ENCODE results near the gene MSN. TPM values are rescaled to one million over a fixed set of nuclear protein-coding genes. Genes with fewer than 3 reads are reported as not detected.
"Not testable (repeated sequence)": the region's sequence is repeated elsewhere in the genome, so short reads cannot be mapped to it uniquely, and the experiment has no call there.

MSN gene
- total and polyA plus RNA-seq, 9 donors: 60.1 to 342 (median 160) TPM

DNA sequence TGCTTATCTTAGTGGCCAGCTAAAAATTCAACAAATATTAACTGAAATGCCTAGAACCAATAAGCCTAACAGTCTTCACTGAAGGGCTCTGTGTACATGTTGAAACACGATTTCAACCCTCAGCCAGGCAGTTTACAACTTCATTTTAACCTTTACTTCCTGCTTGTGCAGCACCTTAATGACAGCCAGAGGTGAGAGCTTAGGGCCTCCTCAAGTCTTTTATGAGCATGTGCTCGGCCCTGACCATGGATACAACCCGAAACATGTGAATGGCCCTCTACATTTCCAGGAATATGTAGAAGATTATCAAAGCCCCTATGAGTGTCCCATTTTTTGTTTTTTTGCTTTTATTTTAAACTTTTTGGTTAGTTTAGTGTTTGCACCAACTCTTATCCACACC, 88.3 kb downstream of the MSN start:
- no peak overlapping the region for H3K4me3 ChIP-seq
- TF ChIP-seq EP300 (IDR thresholded peaks at IDR 0.05): no peak
- TF ChIP-seq, protein P1, sequence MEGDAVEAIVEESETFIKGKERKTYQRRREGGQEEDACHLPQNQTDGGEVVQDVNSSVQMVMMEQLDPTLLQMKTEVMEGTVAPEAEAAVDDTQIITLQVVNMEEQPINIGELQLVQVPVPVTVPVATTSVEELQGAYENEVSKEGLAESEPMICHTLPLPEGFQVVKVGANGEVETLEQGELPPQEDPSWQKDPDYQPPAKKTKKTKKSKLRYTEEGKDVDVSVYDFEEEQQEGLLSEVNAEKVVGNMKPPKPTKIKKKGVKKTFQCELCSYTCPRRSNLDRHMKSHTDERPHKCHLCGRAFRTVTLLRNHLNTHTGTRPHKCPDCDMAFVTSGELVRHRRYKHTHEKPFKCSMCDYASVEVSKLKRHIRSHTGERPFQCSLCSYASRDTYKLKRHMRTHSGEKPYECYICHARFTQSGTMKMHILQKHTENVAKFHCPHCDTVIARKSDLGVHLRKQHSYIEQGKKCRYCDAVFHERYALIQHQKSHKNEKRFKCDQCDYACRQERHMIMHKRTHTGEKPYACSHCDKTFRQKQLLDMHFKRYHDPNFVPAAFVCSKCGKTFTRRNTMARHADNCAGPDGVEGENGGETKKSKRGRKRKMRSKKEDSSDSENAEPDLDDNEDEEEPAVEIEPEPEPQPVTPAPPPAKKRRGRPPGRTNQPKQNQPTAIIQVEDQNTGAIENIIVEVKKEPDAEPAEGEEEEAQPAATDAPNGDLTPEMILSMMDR (IDR thresholded peaks at IDR 0.05): no peak
- TF ChIP-seq POLR2A (IDR thresholded peaks at IDR 0.05): no peak
- WGBS, 3 donors: 42 to 51% (median 48%) methylated on average over 3 of the region's 3 CpGs
- H3K27ac ChIP-seq: no peak overlapping the region
- H3K9me3 ChIP-seq: no peaks in the 10 kb centered on the region
- no peak for DNase-seq
- H3K4me1 ChIP-seq (ENCODE audit: insufficient read depth): no peaks in the 10 kb centered on the region
- H3K36me3 ChIP-seq: no peaks in the 10 kb centered on the region
- H3K27me3 ChIP-seq: no peaks in the 10 kb centered on the region
- intact Hi-C loops (cut with DNase I): no loop called here

DNA sequence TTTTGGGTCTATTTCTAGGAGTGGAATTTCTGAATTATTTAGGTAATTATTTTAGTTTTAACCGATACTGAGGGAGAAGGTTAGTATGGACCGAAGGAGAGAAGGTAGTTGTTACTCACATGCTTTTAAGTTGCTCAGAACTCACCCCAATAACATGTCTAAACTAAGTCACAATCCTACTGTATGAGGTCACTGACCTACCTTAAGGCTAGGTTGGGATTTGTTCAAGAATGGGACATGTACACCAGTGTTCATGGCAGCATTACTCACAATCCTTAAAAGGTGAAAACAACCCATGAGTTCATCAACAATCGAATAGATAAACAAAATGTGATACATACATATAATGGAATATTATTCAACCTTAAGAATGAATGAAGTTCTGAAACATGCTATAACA, 90.5 kb downstream of the MSN start:
- Histone ChIP-seq H3K9me3 (no peaks in the 10 kb centered on the region), H3K27ac (no peak overlapping the region), H3K4me3 (no peak overlapping the region), H3K27me3 (no peaks in the 10 kb centered on the region), H3K4me1 (ENCODE audit: insufficient read depth) (no peaks in the 10 kb centered on the region), H3K36me3 (no peaks in the 10 kb centered on the region)
- DNase-seq: no peak
- intact Hi-C loops (cut with DNase I): no loop called here
- TF ChIP-seq POLR2A (IDR thresholded peaks at IDR 0.05): no peak
- TF ChIP-seq, protein P1 (IDR thresholded peaks at IDR 0.05): no peak
- no peak for TF ChIP-seq EP300 (IDR thresholded peaks at IDR 0.05)
- WGBS, 3 donors: 81 to 84% (median 81%) methylated on average over 3 of the region's 3 CpGs

DNA sequence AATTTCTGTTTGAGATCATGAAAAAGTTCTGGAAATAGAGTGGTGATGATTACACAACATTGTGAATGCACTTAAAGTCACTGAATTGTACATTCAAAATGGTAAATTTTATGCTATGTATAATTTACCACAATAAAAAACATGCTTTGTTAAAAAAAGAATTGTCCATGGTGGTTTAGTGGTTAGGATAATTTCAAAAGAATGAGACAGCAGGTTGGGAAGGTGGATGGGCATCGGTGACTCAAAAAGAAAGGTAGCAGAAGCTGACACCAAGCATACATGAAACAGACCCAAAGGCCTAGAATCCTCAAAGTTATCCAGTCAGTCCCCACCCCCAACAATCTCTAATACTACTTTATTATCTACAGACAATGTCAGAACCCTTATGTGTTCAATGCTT, 91.1 kb downstream of the MSN start:
- Histone ChIP-seq H3K4me1 (ENCODE audit: insufficient read depth) (no peaks in the 10 kb centered on the region), H3K4me3 (no peak overlapping the region), H3K9me3 (no peaks in the 10 kb centered on the region), H3K27me3 (no peaks in the 10 kb centered on the region), H3K27ac (no peak overlapping the region), H3K36me3 (no peaks in the 10 kb centered on the region)
- intact Hi-C loops (cut with DNase I): no loop called here
- DNase-seq: no peak
- TF ChIP-seq POLR2A (IDR thresholded peaks at IDR 0.05) (no peak), EP300 (IDR thresholded peaks at IDR 0.05) (no peak)
- TF ChIP-seq, protein P1 (IDR thresholded peaks at IDR 0.05): no peak
- WGBS, 3 donors: 81 to 90% (median 84%) methylated on average over 1 of the region's 1 CpG

DNA sequence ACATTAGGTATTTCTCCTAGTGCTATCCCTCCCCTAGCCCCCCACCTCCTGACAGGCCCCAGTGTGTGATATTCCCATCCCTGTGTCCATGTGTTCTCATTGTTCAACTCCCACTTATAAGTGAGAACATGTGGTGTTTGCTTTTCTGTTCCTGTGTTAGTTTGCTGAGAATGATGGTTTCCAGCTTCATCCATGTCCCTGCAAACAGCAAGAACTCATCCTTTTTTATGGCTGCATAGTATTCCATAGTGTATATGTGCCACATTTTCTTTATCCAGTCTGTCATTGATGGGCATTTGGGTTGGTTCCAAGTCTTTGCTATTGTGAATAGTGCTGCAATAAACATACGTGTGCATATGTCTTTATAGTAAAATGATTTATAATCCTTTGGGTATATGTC, 92.1 kb downstream of the MSN start:
- 44 to 89% (median 81%) methylated on average over 1 of the region's 1 CpG for WGBS, 3 donors
- H3K9me3 ChIP-seq; DNase-seq; H3K4me1 ChIP-seq (ENCODE audit: insufficient read depth); H3K36me3 ChIP-seq; H3K27me3 ChIP-seq; H3K27ac ChIP-seq; intact Hi-C loops (cut with DNase I); H3K4me3 ChIP-seq: not testable (repeated sequence)

DNA sequence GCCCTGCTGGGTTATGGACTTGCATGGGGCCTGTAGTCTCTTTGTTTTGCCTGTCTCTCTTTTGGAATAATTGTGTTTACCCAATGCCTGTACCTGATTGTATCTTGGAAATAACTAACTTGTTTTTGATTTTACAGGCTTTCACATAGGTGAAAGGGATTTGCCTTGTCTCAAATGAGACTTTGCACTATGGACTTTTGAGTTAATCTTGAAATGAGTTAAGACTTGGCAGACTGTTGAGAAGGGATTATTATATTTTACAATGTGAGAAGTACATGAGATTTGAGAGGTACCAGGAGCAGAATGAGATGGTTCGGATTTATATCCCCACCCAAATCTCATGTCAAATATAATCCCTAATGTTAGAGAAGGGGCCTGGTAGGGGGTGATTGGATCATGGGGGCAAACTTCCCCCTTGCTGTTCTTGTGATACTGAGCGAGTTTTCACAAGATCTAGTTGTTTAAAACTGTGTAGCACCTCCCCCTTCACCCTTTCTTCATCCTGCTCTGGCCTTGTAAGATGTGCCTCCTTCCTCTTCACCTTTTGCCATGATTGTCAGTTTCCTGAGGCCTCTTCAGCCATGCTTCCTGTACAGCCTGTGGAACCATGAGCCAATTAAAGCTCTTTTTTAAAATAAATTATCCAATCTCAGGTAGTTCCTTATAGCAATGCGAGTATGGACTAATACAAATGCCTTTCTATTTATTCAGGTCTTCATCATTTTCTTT, 102.3 kb downstream of the MSN start:
- no peaks in the 10 kb centered on the region for H3K9me3 ChIP-seq
- 63 to 67% (median 67%) methylated on average over 3 of the region's 3 CpGs for WGBS, 3 donors
- intact Hi-C loops (cut with DNase I): no loop called here
- no peaks in the 10 kb centered on the region for H3K27me3 ChIP-seq
- DNase-seq: no peak
- H3K4me1 ChIP-seq (ENCODE audit: insufficient read depth): no peaks in the 10 kb centered on the region
- no peaks in the 10 kb centered on the region for H3K36me3 ChIP-seq
- TF ChIP-seq, protein P1 (IDR thresholded peaks at IDR 0.05): no peak
- no peak for TF ChIP-seq POLR2A (IDR thresholded peaks at IDR 0.05)
- TF ChIP-seq EP300 (IDR thresholded peaks at IDR 0.05): no peak
- no peak overlapping the region for H3K27ac ChIP-seq
- no peak overlapping the region for H3K4me3 ChIP-seq
